Measurements from ENCODE around the gene HNRNPK.
A peak's percentile ranks its signal among the peaks of the same experiment; 100 is the strongest.
"Not testable (repeated sequence)": the region's sequence is repeated elsewhere in the genome, so short reads cannot be mapped to it uniquely, and the experiment has no call there.

Gene HNRNPK

DNA sequence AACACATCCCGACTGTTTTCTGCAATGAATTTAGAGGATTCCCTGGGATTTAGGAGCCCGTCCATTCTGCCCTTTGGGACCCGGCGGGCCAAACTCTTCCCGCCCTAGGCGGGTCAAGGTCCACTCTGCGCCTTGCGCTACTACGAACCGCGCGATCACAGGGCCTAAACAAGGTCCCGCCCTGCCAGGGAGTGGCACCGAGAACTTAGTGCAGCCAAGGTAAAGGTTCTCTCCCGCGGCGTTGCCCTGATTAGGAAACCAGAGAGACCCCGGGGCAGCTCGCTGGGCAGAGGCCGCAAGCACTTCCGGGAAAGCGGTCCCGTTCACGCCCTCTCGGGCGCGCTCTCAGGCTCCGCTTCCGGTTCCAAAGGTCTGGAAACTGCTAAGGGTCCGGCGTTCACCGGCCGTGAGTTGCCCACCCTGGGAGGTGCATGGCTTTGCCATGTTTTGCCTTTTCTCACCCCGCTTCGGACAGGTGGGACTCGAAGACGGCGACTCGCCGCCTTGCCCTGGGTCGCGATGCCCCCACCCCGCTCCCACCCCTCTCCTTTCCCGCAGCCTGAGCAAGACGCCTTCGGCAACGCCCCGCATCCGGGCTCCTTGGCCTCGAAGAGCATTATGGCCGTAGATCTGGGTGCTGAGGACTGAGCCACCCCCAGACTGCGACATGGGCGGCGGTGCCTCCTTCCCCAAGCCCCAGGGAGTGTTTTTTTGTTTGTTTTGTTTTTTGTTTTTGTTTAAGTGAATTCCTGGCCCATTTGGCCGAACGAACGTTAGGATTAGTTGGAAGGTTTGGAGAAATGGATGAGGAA lies 23.4 kb downstream of the HNRNPK start:
- Histone ChIP-seq H4K20me1 (ENCODE audit: low read depth, low read length) (no peaks in the 10 kb centered on the region), H3K4me3 (ENCODE audit: insufficient read depth, low read length, poor library complexity, severe bottlenecking) (peak overlapping the region; percentile 50), H3K4me2 (ENCODE audit: low read depth, low read length, poor library complexity, severe bottlenecking) (peak overlapping the region; percentile 62), H3K27ac (ENCODE audit: low read depth, low read length) (no peak overlapping the region), H3K9ac (ENCODE audit: low read length) (peak overlapping the region; percentile 61), H3F3A (ENCODE audit: insufficient read depth) (0 out of 2 replicates have a peak, but pooled peaks cover 4% of the 10 kb centered on the region), H3K79me2 (ENCODE audit: insufficient read depth, low read length) (no peaks in the 10 kb centered on the region), H3K27me3 (ENCODE audit: low read length) (no peaks in the 10 kb centered on the region), H3K36me3 (ENCODE audit: low read length) (no peaks in the 10 kb centered on the region), H3K9me2 (replicated peaks; ENCODE audit: insufficient read depth, low read length) (no peaks in the 10 kb centered on the region), H2AFZ (ENCODE audit: low read depth, low read length, severe bottlenecking) (peak overlapping the region; percentile 92), H3K9me3 (ENCODE audit: insufficient read depth, low read length) (no peaks in the 10 kb centered on the region)
- TF ChIP-seq CTCF (IDR thresholded peaks at IDR 0.05; ENCODE audit: insufficient read depth, low read length, poor library complexity, severe bottlenecking) = no peak
- TF ChIP-seq EZH2phosphoT487 (conservative IDR thresholded peaks at IDR 0.05; ENCODE audit: low read length) = no peak

DNA sequence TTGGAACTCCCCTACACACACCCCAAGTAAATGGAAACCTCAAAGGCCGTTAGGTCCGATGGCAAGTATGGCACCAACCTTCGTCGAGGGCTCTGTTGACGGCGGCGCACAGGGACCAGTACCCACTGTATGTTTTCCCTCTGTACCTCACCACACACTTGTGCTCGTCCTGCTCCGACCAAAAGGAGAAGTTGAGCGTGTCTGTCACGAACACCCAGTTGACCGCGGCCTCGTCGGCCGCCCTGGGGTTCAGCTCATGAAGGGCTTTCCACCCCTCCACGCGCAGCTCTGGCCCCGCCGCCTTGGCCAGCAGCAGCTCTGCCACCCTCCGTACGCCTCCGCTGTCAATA lies 24.0 kb downstream of the HNRNPK start:
- no peaks in the 10 kb centered on the region for H3K9me3 ChIP-seq (ENCODE audit: insufficient read depth, low read length)
- no peak overlapping the region for H3K27ac ChIP-seq (ENCODE audit: low read depth, low read length)
- H3K27me3 ChIP-seq (ENCODE audit: low read length) = no peaks in the 10 kb centered on the region
- no peaks in the 10 kb centered on the region for H3K36me3 ChIP-seq (ENCODE audit: low read length)
- no peaks in the 10 kb centered on the region for H3K9me2 ChIP-seq (replicated peaks; ENCODE audit: insufficient read depth, low read length)
- no peaks in the 10 kb centered on the region for H3K79me2 ChIP-seq (ENCODE audit: insufficient read depth, low read length)
- peak overlapping the region; percentile 92 for H2AFZ ChIP-seq (ENCODE audit: low read depth, low read length, severe bottlenecking)
- H3K4me2 ChIP-seq (ENCODE audit: low read depth, low read length, poor library complexity, severe bottlenecking) = peak overlapping the region; percentile 62
- no peaks in the 10 kb centered on the region for H4K20me1 ChIP-seq (ENCODE audit: low read depth, low read length)
- H3K4me3 ChIP-seq (ENCODE audit: insufficient read depth, low read length, poor library complexity, severe bottlenecking) = peak overlapping the region; percentile 50
- peak overlapping the region; percentile 61 for H3K9ac ChIP-seq (ENCODE audit: low read length)
- 0 out of 2 replicates have a peak, but pooled peaks cover 2% of the 10 kb centered on the region for H3F3A ChIP-seq (ENCODE audit: insufficient read depth)
- TF ChIP-seq EZH2phosphoT487 (conservative IDR thresholded peaks at IDR 0.05; ENCODE audit: low read length) (no peak), CTCF (IDR thresholded peaks at IDR 0.05; ENCODE audit: insufficient read depth, low read length, poor library complexity, severe bottlenecking) (no peak)

GRCh38 chr9:83948096-83948495 lies 31.9 kb downstream of the HNRNPK start:
- not testable (repeated sequence) for H3K4me3 ChIP-seq (ENCODE audit: insufficient read depth, low read length, poor library complexity, severe bottlenecking); H3K9me2 ChIP-seq (replicated peaks; ENCODE audit: insufficient read depth, low read length); H3K27me3 ChIP-seq (ENCODE audit: low read length); H3K79me2 ChIP-seq (ENCODE audit: insufficient read depth, low read length); H3K9me3 ChIP-seq (ENCODE audit: insufficient read depth, low read length); H4K20me1 ChIP-seq (ENCODE audit: low read depth, low read length); H3K36me3 ChIP-seq (ENCODE audit: low read length); H2AFZ ChIP-seq (ENCODE audit: low read depth, low read length, severe bottlenecking); H3K27ac ChIP-seq (ENCODE audit: low read depth, low read length); H3K4me2 ChIP-seq (ENCODE audit: low read depth, low read length, poor library complexity, severe bottlenecking); H3K9ac ChIP-seq (ENCODE audit: low read length); H3F3A ChIP-seq (ENCODE audit: insufficient read depth)

DNA sequence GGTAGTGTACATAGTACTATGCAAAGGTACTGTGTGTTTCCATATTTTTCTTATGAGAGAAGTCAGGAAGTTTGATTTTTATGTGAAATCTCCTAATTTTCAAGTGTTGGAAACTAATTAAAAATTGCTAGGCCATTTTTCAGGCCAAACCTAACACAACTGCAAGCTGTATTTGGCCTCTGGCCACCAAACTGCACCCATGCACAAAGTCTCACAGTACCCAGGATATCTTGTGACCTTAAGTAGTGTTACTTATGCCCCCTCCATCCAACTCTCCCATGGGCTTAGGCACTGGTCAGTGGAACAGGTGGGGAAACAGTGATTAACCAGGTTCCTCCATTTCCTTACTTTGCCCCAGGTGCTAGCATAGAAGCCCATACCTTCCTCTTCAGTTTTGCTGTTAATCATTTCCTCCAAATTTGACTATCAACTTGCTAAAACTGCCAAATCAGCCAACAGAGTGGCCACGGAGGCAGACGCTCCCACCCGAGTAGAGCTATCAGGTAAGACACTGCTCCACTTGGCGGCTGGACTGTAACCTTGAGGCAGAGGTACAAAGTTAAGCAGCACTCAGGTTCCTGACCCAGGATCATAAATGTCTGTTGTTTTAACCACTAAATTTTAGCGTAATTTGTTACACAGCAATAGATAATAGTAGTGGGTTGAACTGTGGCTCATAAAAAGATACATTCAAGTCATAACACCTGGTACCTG lies 39.3 kb downstream of the HNRNPK start:
- Histone ChIP-seq H3K9ac (ENCODE audit: low read length) (no peak overlapping the region), H3K9me3 (ENCODE audit: insufficient read depth, low read length) (no peaks in the 10 kb centered on the region), H3K36me3 (ENCODE audit: low read length) (no peaks in the 10 kb centered on the region), H4K20me1 (ENCODE audit: low read depth, low read length) (no peaks in the 10 kb centered on the region), H3F3A (ENCODE audit: insufficient read depth) (no peaks in the 10 kb centered on the region), H3K4me2 (ENCODE audit: low read depth, low read length, poor library complexity, severe bottlenecking) (no peak overlapping the region), H3K79me2 (ENCODE audit: insufficient read depth, low read length) (no peaks in the 10 kb centered on the region), H3K27ac (ENCODE audit: low read depth, low read length) (no peak overlapping the region), H3K9me2 (replicated peaks; ENCODE audit: insufficient read depth, low read length) (no peaks in the 10 kb centered on the region), H3K27me3 (ENCODE audit: low read length) (no peaks in the 10 kb centered on the region), H3K4me3 (ENCODE audit: insufficient read depth, low read length, poor library complexity, severe bottlenecking) (no peak overlapping the region), H2AFZ (ENCODE audit: low read depth, low read length, severe bottlenecking) (no peak overlapping the region)
- TF ChIP-seq CTCF (IDR thresholded peaks at IDR 0.05; ENCODE audit: insufficient read depth, low read length, poor library complexity, severe bottlenecking) (no peak), EZH2phosphoT487 (conservative IDR thresholded peaks at IDR 0.05; ENCODE audit: low read length) (no peak)

All from SU-DHL-6 (cell line).